GM06990 (cell line): ENCODE data around the gene SDCCAG8.

Experiments
- DNase-seq: peaks from one replicate; pipeline ENCODE4 v3.0.0-alpha.2; 2011; ENCODE audit not compliant: insufficient read length; ENCODE audit errors: extremely low read depth
- H3K27me3 ChIP-seq: replicated peaks from 2 replicates; pipeline ENCODE4 v1.6.0; 2011; ENCODE audit warnings: low read length; ENCODE audit not compliant: control insufficient read depth, insufficient read depth
- H3K36me3 ChIP-seq: 2 replicates; pipeline ENCODE4 v1.5.1; 2011; ENCODE audit warnings: low read length; ENCODE audit not compliant: control insufficient read depth, insufficient read depth
- H3K4me3 ChIP-seq: replicated peaks from 2 replicates; pipeline ENCODE4 v1.5.1; 2011; ENCODE audit warnings: low read depth, mild to moderate bottlenecking, control low read depth, low read length
- CTCF ChIP-seq: IDR thresholded peaks from 2 replicates; pipeline ENCODE4 v1.5.1; 2011; ENCODE audit warnings: low read length, control low read depth, mild to moderate bottlenecking, inconsistent platforms; ENCODE audit not compliant: insufficient read depth, poor library complexity, severe bottlenecking

SDCCAG8 gene

GRCh38 chr1:243428084-243428483 lies 172.2 kb downstream of the SDCCAG8 start:
- no peaks in the 10 kb centered on the region for H3K27me3 ChIP-seq
- no peaks in the 10 kb centered on the region for H3K36me3 ChIP-seq
- H3K4me3 ChIP-seq: no peak overlapping the region
- DNase-seq: no peak
- no peak for TF ChIP-seq CTCF

DNA sequence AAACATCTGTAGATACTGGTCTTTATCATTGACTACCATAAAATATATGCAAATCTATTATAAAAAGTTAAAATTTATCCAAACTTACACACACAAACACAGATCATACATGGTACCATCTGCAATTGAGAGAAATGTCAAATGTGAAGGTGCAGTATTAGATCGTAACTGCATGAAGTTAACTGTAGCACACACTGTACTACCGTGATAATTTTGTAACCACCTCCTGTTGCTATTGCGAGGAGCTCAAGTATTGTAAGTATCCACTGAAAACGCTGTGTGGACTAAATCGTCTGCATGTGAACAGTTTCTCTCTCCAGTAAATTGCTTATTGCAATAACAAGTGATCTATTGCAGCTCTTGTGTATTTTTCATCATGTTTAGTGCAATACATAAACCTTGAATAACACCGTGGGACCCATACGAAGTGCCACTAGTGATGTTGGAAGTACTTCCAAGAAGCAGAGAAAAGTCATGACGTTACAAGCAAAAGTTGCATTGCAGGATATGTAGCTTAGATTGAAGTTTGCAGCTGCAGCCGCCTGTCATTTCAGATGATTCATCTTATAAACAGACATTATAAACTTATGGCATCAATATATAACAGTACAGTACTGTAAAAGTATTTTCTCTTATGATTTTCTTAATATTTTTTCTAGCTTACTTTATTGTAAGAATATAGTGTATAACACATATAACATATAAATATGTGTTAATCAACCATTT lies 172.9 kb downstream of the SDCCAG8 start:
- no peak for DNase-seq
- TF ChIP-seq CTCF: no peak

GRCh38 chr1:243431591-243431990 lies 175.8 kb downstream of the SDCCAG8 start:
- Histone ChIP-seq H3K27me3 (no peaks in the 10 kb centered on the region), H3K4me3 (no peak overlapping the region), H3K36me3 (no peaks in the 10 kb centered on the region)
- no peak for TF ChIP-seq CTCF
- DNase-seq: no peak

More for the DNA sequence above, 172.9 kb downstream of the SDCCAG8 start:
- H3K27me3 ChIP-seq: no peaks in the 10 kb centered on the region
- H3K36me3 ChIP-seq: no peaks in the 10 kb centered on the region
- no peak overlapping the region for H3K4me3 ChIP-seq

GRCh38 chr1:243432136-243432535 lies 176.3 kb downstream of the SDCCAG8 start:
- Histone ChIP-seq H3K4me3 (no peak overlapping the region), H3K27me3 (no peaks in the 10 kb centered on the region), H3K36me3 (no peaks in the 10 kb centered on the region)
- DNase-seq: no peak
- no peak for TF ChIP-seq CTCF

GRCh38 chr1:243433737-243434370 lies 178.0 kb downstream of the SDCCAG8 start:
- H3K4me3 ChIP-seq: no peak overlapping the region
- no peak for TF ChIP-seq CTCF
- DNase-seq: no peak
- no peaks in the 10 kb centered on the region for H3K36me3 ChIP-seq
- H3K27me3 ChIP-seq: no peaks in the 10 kb centered on the region
